Measurements from ENCODE around the gene NIPAL3.

GRCh38 chr1:24501371-24502064 is 85.9 kb downstream of the NIPAL3 start:
- TF ChIP-seq EZH2phosphoT487 (IDR thresholded peaks at IDR 0.05; ENCODE audit: insufficient read depth, low read depth) (no peak), EZH2 (IDR thresholded peaks at IDR 0.05; ENCODE audit: insufficient read depth, poor library complexity, severe bottlenecking) (no peak)

All from GM23248 (cell line).